Esophagus squamous epithelium (tissue), 4 donors: Measurements from ENCODE around the gene MINAR2.

ENCODE experiments used
- CTCF ChIP-seq, 6 experiments: fragments of 450-650 bp in 4 of 6; fragments of 200-600 bp in 2 of 6; sonication (generic) in 2 of 6; IDR thresholded peaks; one replicate each; pipeline ENCODE4 v1.5.1; 2016 to 2019; ENCODE audit warnings: antibody characterized with exemption in 6 of 6, mild to moderate bottlenecking in 4 of 6, moderate library complexity in 4 of 6
- POLR2A ChIP-seq, 4 donors: fragments of 450-650 bp; IDR thresholded peaks; one replicate each; pipeline ENCODE4 v1.6.1; 2017; ENCODE audit warnings: antibody characterized with exemption in 4 of 4, mild to moderate bottlenecking in 4 of 4, moderate library complexity in 3 of 4

GRCh38 chr5:129807162-129807814 lies 59.4 kb downstream of the MINAR2 start:
- no peak for TF ChIP-seq CTCF (IDR thresholded peaks at IDR 0.05)
- no peak for TF ChIP-seq POLR2A (IDR thresholded peaks at IDR 0.05)
